GM10266 (cell line): Measurements from ENCODE around the gene DLX5.

Experiments used
- DNase-seq: peaks from one replicate; pipeline ENCODE4 v3.0.0; 2012; ENCODE audit errors: extremely low spot score
- CTCF ChIP-seq: IDR thresholded peaks from 2 replicates; pipeline ENCODE4 v1.5.1; 2012; ENCODE audit warnings: mild to moderate bottlenecking, low read depth; ENCODE audit not compliant: control insufficient read depth, insufficient read depth; ENCODE audit errors: missing control alignments

The DLX5 gene

GRCh38 chr7:96979551-96980276, 44.9 kb downstream of the DLX5 start:
- DNase-seq, result no peak
- TF ChIP-seq CTCF, result no peak

DNA sequence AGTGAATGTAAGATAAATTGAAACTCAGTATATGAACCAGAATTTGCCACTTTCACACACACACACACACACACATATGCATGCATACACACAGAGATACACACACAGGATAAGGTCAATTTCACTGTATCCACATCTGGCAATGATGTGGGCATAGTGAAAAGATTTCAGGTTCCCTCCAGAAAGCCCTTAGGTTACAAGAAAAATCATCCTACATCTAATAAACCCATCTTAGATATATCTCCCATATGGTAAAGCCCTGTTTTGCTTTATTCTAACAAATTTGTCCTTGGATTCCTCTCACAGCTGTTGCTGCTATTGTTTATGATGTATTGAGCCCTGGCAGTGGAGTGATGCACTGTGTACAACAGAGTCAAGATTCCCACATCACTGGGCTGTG, 47.2 kb downstream of the DLX5 start:
- no peak for DNase-seq
- no peak for TF ChIP-seq CTCF

DNA sequence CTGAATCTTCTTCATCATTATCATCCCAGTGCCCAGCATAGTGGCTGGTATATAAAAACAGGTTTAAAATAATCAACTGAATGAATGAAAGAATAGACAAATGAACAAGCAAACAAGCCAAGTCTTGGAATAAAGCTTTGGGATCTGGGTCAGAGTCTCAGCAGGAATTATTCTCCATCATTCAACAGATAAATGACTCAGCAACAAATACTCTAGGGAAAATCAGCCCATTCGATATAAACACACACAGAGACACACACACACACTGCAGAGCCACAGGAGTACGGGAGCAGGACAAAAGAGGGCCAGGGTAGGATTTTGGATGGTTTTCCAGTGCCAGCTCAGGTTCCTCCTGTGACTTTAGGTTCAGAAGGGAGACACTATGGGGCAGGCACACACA, 48.5 kb downstream of the DLX5 start:
- no peak for TF ChIP-seq CTCF
- DNase-seq, result no peak

GRCh38 chr7:96973986-96974385, 50.6 kb downstream of the DLX5 start:
- DNase-seq, result no peak
- no peak for TF ChIP-seq CTCF

DNA sequence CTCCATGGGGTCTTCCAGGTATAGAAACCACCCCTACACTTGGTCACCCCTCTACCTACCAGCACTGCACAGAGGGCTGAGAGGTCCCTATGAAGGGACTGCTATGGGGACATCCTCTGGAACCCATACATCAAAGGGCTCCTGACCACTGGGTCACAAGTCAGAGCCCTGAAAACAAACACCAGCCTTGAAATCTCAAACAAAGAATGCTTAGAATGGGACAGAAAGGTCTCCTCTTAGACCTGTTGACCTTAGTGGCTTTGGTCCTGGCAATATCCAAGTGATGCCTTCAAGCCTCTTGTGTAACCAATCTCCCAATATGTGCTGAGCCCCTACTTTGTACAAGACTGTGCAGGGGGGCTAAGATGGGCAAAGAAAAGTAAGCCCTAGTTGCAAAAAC, 53.9 kb downstream of the DLX5 start:
- no peak for DNase-seq

More for the DNA sequence above, 53.9 kb downstream of the DLX5 start:
- no peak for TF ChIP-seq CTCF
